ENCODE data around the gene ATP8A2. TPM values are rescaled to one million over a fixed set of nuclear protein-coding genes. Genes with fewer than 3 reads are reported as not detected.
"Not testable (repeated sequence)": the region's sequence is repeated elsewhere in the genome, so short reads cannot be mapped to it uniquely, and the experiment has no call there.

The ATP8A2 gene
- polyA plus RNA-seq, 4 donors: 5.5 to 7.4 (median 5.6) TPM

GRCh38 chr13:25457566-25457965, 85.8 kb downstream of the ATP8A2 start:
- DNase-seq (ENCODE audit: low read depth in 4 of 4, low spot score in 3 of 4): no peak

DNA sequence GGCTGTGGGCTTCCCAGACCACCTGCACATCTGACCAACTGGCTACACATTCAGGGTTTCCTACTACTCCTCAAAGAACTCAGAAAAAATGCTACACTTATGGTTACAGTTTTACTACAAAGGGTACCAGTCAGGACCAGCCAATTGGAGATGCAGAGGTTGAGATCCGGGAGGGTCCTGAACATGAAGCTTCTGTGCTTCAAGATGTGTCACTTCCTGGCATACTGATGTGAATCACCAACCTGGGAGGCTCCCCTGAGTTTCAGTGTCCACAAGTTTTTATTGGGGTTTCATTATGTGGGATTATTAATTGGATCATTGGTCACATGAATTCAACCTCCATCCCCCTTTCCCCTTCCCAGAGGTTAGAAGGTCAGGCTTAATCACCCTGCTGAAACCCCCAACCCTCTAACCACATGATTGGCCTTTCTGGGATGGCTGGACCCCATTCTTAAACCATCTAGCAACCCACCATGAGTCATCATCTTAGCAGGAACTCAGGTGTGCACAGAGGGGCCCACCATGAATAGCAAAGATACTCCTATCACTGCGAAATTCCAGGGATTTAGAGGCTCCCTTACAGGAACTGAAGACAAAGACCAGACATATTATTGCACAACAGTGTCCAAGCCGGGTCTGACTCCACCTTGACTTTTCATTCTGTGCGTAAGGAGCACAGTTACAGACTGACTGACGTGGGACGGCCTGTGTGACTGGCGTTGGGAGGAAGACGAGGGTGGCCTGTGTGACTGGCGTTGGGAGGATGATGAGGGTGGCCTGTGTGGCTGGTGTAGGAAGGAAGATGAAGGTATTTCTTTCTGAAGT, 90.7 kb downstream of the ATP8A2 start:
- no peak for DNase-seq (ENCODE audit: low read depth in 4 of 4, low spot score in 3 of 4)

GRCh38 chr13:25463496-25463895, 91.7 kb downstream of the ATP8A2 start:
- no peak for DNase-seq (ENCODE audit: low read depth in 4 of 4, low spot score in 3 of 4)

- DNase-seq (ENCODE audit: low read depth in 4 of 4, low spot score in 3 of 4): no peak
Measured at GRCh38 chr13:25466880-25467279, 95.1 kb downstream of the ATP8A2 start.

- peak in 2 of 4 donors; percentile 12 to 21 for DNase-seq (ENCODE audit: low read depth in 4 of 4, low spot score in 3 of 4)
Measured at GRCh38 chr13:25468325-25469168, 96.8 kb downstream of the ATP8A2 start.

- DNase-seq (ENCODE audit: low read depth in 4 of 4, low spot score in 3 of 4): no peak
Measured at GRCh38 chr13:25469169-25469525, 97.4 kb downstream of the ATP8A2 start.

- no peak for DNase-seq (ENCODE audit: low read depth in 4 of 4, low spot score in 3 of 4)
Measured at GRCh38 chr13:25473864-25474263, 102.1 kb downstream of the ATP8A2 start.

DNA sequence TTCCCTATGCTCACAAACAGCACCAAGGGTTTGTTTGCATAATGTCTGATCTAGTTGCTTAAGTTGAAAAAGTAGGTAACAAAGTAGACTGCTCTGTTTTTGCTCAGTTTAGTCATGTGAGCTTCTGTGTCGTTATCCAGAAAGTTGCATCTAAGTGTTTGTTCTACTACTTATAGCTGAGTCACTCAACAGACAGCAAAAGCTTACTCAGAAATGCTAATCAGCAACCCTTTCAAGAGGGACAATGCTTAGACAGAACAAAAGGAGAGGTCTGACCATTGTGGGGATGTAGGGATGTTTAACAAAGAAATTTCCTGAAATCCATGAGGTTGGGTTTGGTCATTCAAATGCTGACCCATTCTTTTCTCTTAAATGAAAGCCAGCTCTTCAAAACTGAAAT, 106.4 kb downstream of the ATP8A2 start:
- no peak for DNase-seq (ENCODE audit: low read depth in 4 of 4, low spot score in 3 of 4)

GRCh38 chr13:25489238-25489637, 117.5 kb downstream of the ATP8A2 start:
- no peak for DNase-seq (ENCODE audit: low read depth in 4 of 4, low spot score in 3 of 4)

GRCh38 chr13:25490236-25490635, 118.5 kb downstream of the ATP8A2 start:
- no peak for DNase-seq (ENCODE audit: low read depth in 4 of 4, low spot score in 3 of 4)

GRCh38 chr13:25493931-25494640, 122.3 kb downstream of the ATP8A2 start:
- no peak for DNase-seq (ENCODE audit: low read depth in 4 of 4, low spot score in 3 of 4)

- no peak for DNase-seq (ENCODE audit: low read depth in 4 of 4, low spot score in 3 of 4)
Measured at GRCh38 chr13:25494698-25495411, 123.1 kb downstream of the ATP8A2 start.

GRCh38 chr13:25501231-25501630, 129.5 kb downstream of the ATP8A2 start:
- no peak for DNase-seq (ENCODE audit: low read depth in 4 of 4, low spot score in 3 of 4)

GRCh38 chr13:25502031-25502430, 130.3 kb downstream of the ATP8A2 start:
- DNase-seq (ENCODE audit: low read depth in 4 of 4, low spot score in 3 of 4): no peak

DNA sequence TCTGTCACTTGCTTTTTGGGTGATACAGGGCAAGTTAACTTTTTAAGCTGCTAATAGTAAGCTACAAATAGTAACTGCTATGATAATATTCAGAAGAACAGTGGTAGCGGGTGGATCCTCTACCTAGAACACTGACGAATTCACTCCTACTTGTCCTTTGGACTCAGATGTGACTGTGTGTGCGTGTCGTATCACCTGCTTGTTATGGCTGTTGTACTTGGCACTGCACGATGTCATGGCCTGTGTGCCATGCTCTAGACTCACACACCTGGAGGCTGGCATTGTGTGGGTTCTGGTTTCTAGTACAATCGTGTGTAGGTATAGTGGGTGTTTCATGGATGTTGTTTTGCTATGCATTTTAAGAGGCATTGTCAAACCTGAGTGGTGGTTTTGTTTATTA, 130.8 kb downstream of the ATP8A2 start:
- no peak for DNase-seq (ENCODE audit: low read depth in 4 of 4, low spot score in 3 of 4)

DNA sequence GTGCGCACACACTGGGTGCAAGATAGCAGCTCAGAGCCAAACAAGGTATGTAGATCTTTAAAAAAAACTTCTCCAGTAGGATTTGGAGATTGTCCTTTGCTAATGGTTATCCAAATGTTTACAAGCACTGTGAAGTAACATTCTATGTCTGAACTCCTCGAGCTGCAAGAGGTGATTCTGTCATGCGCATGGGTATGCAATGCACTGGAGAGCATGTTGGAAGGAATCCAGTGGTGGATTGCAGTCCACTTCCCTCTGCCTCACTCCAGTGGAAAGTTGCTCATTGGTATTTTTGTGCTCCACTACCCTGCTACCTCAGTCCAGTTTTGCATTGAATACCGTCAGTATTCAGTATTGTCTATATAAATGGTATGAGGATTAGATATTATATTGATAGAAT, 132.1 kb downstream of the ATP8A2 start:
- DNase-seq (ENCODE audit: low read depth in 4 of 4, low spot score in 3 of 4): no peak

DNA sequence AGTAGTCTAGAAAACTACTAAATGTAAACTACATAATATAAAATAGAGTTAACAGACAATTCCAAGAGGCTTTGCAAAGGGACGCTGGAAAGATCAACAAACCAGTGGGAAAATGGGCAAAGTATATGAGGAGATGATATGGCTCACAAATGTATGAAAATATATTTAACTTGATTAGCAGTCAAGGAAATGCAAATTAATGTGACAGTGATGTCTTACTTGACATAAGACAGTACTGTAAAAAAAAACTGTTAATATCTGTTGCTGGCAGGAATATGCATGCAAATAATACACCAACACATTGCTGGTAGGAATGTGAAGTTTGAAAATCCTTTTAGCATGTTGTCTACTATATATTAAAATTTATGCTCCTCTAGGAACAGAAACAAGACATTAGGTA, 136.1 kb downstream of the ATP8A2 start:
- no peak for DNase-seq (ENCODE audit: low read depth in 4 of 4, low spot score in 3 of 4)

- not testable (repeated sequence) for DNase-seq (ENCODE audit: low read depth in 4 of 4, low spot score in 3 of 4)
Measured at GRCh38 chr13:25513060-25513459, 141.3 kb downstream of the ATP8A2 start.

GRCh38 chr13:25518441-25518840, 146.7 kb downstream of the ATP8A2 start:
- DNase-seq (ENCODE audit: low read depth in 4 of 4, low spot score in 3 of 4): no peak

- no peak for DNase-seq (ENCODE audit: low read depth in 4 of 4, low spot score in 3 of 4)
Measured at GRCh38 chr13:25525884-25526283, 154.1 kb downstream of the ATP8A2 start.

DNA sequence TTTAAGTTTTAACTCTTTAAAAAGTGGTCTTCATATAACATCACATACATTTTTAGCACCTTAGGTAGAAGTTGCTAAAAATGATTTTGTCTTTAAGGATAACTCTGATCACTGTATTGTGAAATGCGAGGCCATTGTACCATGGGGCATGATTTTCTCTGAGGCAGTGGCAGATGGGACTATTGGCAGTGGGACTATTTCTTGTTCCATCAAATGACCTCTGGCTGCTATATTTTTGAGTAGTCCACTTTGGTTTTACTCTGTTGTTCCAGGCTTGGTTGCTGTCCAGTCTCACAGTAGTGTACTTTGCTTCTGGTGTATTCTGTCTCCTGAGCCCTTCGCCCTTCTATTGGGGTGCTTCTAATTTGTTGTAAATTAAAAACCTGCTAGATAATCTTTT, 156.5 kb downstream of the ATP8A2 start:
- DNase-seq (ENCODE audit: low read depth in 4 of 4, low spot score in 3 of 4): no peak

Data from right renal pelvis (tissue), 4 donors.